Panc1 (cell line): Measurements from ENCODE around the gene PDCL3. TPM values are rescaled to one million over a fixed set of nuclear protein-coding genes. Genes with fewer than 3 reads are reported as not detected.

Experiments
- ATAC-seq: fragments of 200-7000 bp; cut with Tn5 transposase; 2 replicates; pipeline ENCODE4 v1.9.1; 2020; ENCODE audit warnings: mild to moderate bottlenecking, moderate library complexity
- BruUV-seq: library from RNA; stranded (reverse); fragments of 400-500 nt; replicated peaks from 2 replicates; lab custom pipeline; 2021; lab: Mats Ljungman, UMichigan
- CTCF ChIA-PET: fragments of 300-600 bp; sonication (Branson Sonifier 250); formaldehyde crosslinking; loops from one replicate; lab custom pipeline; 2022; ENCODE audit warnings: antibody characterized with exemption; lab: Charles Lee
- POLR2A ChIA-PET: fragments of 300-600 bp; sonication (Branson Sonifier 250); formaldehyde crosslinking; loops from one replicate; lab custom pipeline; 2022; ENCODE audit warnings: antibody characterized with exemption; lab: Charles Lee
- DNase-seq: peaks from one replicate; pipeline ENCODE4 v3.0.0-alpha.2; 2010; ENCODE audit warnings: low read depth, low spot score
- H3K27ac ChIP-seq: 2 replicates; pipeline ENCODE4 v1.5.1; 2011; ENCODE audit warnings: mild to moderate bottlenecking, low read length, inconsistent platforms
- H3K27me3 ChIP-seq: fragments of 200-500 bp; sonication (Bioruptor generic); 2 replicates; pipeline ENCODE4 v1.6.0; 2014; ENCODE audit warnings: low read length, inconsistent platforms; ENCODE audit not compliant: control insufficient read depth, insufficient read depth
- H3K36me3 ChIP-seq: fragments of 200-500 bp; sonication (Bioruptor generic); 2 replicates; pipeline ENCODE4 v1.5.1; 2014; ENCODE audit warnings: inconsistent platforms, mild to moderate bottlenecking, low read length, moderate library complexity; ENCODE audit not compliant: control insufficient read depth, insufficient read depth
- H3K4me1 ChIP-seq: 2 replicates; pipeline ENCODE4 v1.5.1; 2011; ENCODE audit warnings: inconsistent platforms, mild to moderate bottlenecking, low read length, moderate library complexity; ENCODE audit not compliant: control insufficient read depth, insufficient read depth
- H3K4me3 ChIP-seq, 2 experiments: 2 replicates each; pipeline ENCODE4 v1.5.1; 2011 to 2012; ENCODE audit warnings: low read depth in 2 of 2, low read length in 2 of 2, mild to moderate bottlenecking in 2 of 2, inconsistent platforms in 1 of 2, moderate library complexity in 1 of 2
- H3K9me3 ChIP-seq: fragments of 200-500 bp; sonication (Bioruptor generic); 2 replicates; pipeline ENCODE4 v1.5.1; 2014; ENCODE audit warnings: low read depth, mild to moderate bottlenecking, inconsistent platforms, low read length, moderate library complexity; ENCODE audit not compliant: control insufficient read depth, insufficient read depth
- CTCF ChIP-seq: fragments of 450-650 bp; IDR thresholded peaks from 2 replicates; pipeline ENCODE4 v1.5.1; 2017; ENCODE audit warnings: mild to moderate bottlenecking
- POLR2AphosphoS5 ChIP-seq: IDR thresholded peaks from 2 replicates; pipeline ENCODE4 v1.6.1; 2012; ENCODE audit warnings: mild to moderate bottlenecking, low read depth, low read length, moderate library complexity
- REST ChIP-seq, 2 experiments: IDR thresholded peaks; 2 replicates each; pipeline ENCODE4 v1.6.1; 2011 to 2012; ENCODE audit warnings: low read depth in 2 of 2, control low read depth in 1 of 2, low read length in 1 of 2, mild to moderate bottlenecking in 1 of 2, moderate library complexity in 1 of 2; ENCODE audit not compliant: insufficient read depth in 1 of 2
- SIN3A ChIP-seq: IDR thresholded peaks from 2 replicates; pipeline ENCODE4 v1.6.1; 2012; ENCODE audit warnings: low read depth, mild to moderate bottlenecking, low read length, moderate library complexity, borderline replicate concordance; ENCODE audit not compliant: insufficient read depth
- TCF7L2 ChIP-seq: IDR thresholded peaks from 2 replicates; pipeline ENCODE4 v1.6.1; 2011; ENCODE audit warnings: mild to moderate bottlenecking, low read depth, low read length, inconsistent platforms
- in situ Hi-C: cut with HindIII; loops from 2 replicates; pipeline ENCODE4 v1.10.0; 2016; ENCODE audit warnings: low sequenced_read_pairs, low pct_unique_long_range_greater_than_20kb
- intact Hi-C: fragments of 100-400 bp; cut with micrococcal nuclease; formaldehyde crosslinking; loops from one replicate; pipeline ENCODE4 v1.10.0; 2022; ENCODE audit not compliant: unreplicated experiment
- total RNA-seq: library from RNA; stranded (reverse); gene quantifications from one replicate; pipeline ENCODE4 v1.2.1, GENCODE V29; 2021; ENCODE audit not compliant: unreplicated experiment

The PDCL3 gene
- total RNA-seq, 1 experiment from 2014 or later: 43.1 TPM

GRCh38 chr2:100541404-100541803, 21.4 kb upstream of the PDCL3 start:
- Histone ChIP-seq H3K36me3 (no peaks in the 10 kb centered on the region), H3K27ac (no peak overlapping the region), H3K4me1 (no peaks in the 10 kb centered on the region), H3K27me3 (no peaks in the 10 kb centered on the region; the same call in 1 of the 2 replicates), H3K4me3 (no peak overlapping the region), H3K9me3 (no peaks in the 10 kb centered on the region)
- no peak for ATAC-seq
- intact Hi-C loops: no loop called here
- TF ChIP-seq SIN3A: no peak
- no peak for TF ChIP-seq POLR2AphosphoS5
- no peak for TF ChIP-seq CTCF
- no peak for TF ChIP-seq TCF7L2
- no peak for TF ChIP-seq REST (IDR thresholded peaks at IDR 0.05; ENCODE audit: insufficient read depth in 1 of 2, low read depth in 2 of 2, low read length in 1 of 2)
- ChIA-PET CTCF (no interaction called here), POLR2A (no interaction called here)
- in situ Hi-C loops: no loop called here
- BruUV-seq: no TSS peak
- DNase-seq: no peak

- H3K9me3 ChIP-seq: no peaks in the 10 kb centered on the region
- POLR2A ChIA-PET: no interaction called here
- no peak overlapping the region for H3K27ac ChIP-seq
- no peak for ATAC-seq
- no peaks in the 10 kb centered on the region for H3K4me1 ChIP-seq
- H3K4me3 ChIP-seq: no peak overlapping the region
- CTCF ChIA-PET: interaction anchor here (0.6 kb wide), 1 partner anchor 21 kb away, joined by 3 read pairs; the partner anchor contains the start of gene PDCL3
- TF ChIP-seq SIN3A (no peak), CTCF (no peak), POLR2AphosphoS5 (no peak)
- in situ Hi-C loops (no loop called here), intact Hi-C loops (no loop called here)
- BruUV-seq: no TSS peak
- H3K36me3 ChIP-seq: no peaks in the 10 kb centered on the region
- no peaks in the 10 kb centered on the region; the same call in 1 of the 2 replicates for H3K27me3 ChIP-seq
- DNase-seq: no peak
Measured at GRCh38 chr2:100542418-100542817, 20.4 kb upstream of the PDCL3 start.
